Endothelial cell of umbilical vein (primary cell): ENCODE data around the gene TF. TPM values are rescaled to one million over a fixed set of nuclear protein-coding genes. Genes with fewer than 3 reads are reported as not detected.

ENCODE experiments used
- BruUV-seq: library from RNA; stranded (reverse); fragments of 400-500 nt; replicated peaks from 2 replicates; lab custom pipeline; 2021; lab: Mats Ljungman, UMichigan
- CTCF ChIA-PET: fragments of 300-600, 350-600 bp; sonication (Branson Sonifier 250); formaldehyde crosslinking; loops from one replicate; lab custom pipeline; 2021; ENCODE audit warnings: antibody characterized with exemption, inconsistent platforms; lab: Charles Lee
- POLR2A ChIA-PET: fragments of 300-600, 350-600 bp; sonication (Branson Sonifier 250); formaldehyde crosslinking; loops from one replicate; lab custom pipeline; 2021; ENCODE audit warnings: antibody characterized with exemption, inconsistent platforms; lab: Charles Lee
- DNase-seq: peaks from one replicate; pipeline ENCODE4 v3.0.0-alpha.2; 2011; ENCODE audit warnings: low read depth, low spot score
- FAIRE-seq: peaks from 2 replicates; lab custom pipeline; 2011; peaks lifted over from hg19 to GRCh38; lab: Jason Lieb, UNC
- H2AFZ ChIP-seq: 2 replicates; pipeline ENCODE4 v1.6.0; 2012; ENCODE audit warnings: low read depth, low read length, control low read depth, inconsistent platforms
- H3K27ac ChIP-seq: 2 replicates; pipeline ENCODE4 v1.5.1; 2011; ENCODE audit warnings: low read depth, mild to moderate bottlenecking, control low read depth, low read length, moderate library complexity; ENCODE audit not compliant: insufficient read depth
- H3K27me3 ChIP-seq, 2 experiments: 2 replicates each; pipeline versions ENCODE4 v1.6.0 to v1.6.1; 2011; ENCODE audit warnings: low read length in 2 of 2, mixed read lengths in 1 of 2; ENCODE audit not compliant: control insufficient read depth in 2 of 2, insufficient read depth in 2 of 2
- H3K36me3 ChIP-seq, 2 experiments: 2 replicates in 1 of 2; 3 replicates in 1 of 2; pipeline ENCODE4 v1.5.1; 2011; ENCODE audit warnings: low read length in 2 of 2, mild to moderate bottlenecking in 1 of 2, moderate library complexity in 1 of 2; ENCODE audit not compliant: control insufficient read depth in 2 of 2, insufficient read depth in 2 of 2; ENCODE audit errors: extremely low read depth in 1 of 2
- H3K4me1 ChIP-seq: 3 replicates; pipeline ENCODE4 v1.5.1; 2011; ENCODE audit warnings: mild to moderate bottlenecking, low read length; ENCODE audit not compliant: control insufficient read depth, insufficient read depth; ENCODE audit errors: extremely low read depth
- H3K4me2 ChIP-seq: 2 replicates; pipeline ENCODE4 v1.6.1; 2011; ENCODE audit warnings: low read length, control low read depth, mixed read lengths; ENCODE audit not compliant: insufficient read depth
- H3K4me3 ChIP-seq, 3 experiments: fragments of 200-600 bp in 1 of 3; sonication (generic), shearing (Covaris generic) in 1 of 3; replicated peaks in 1 of 3; 2 replicates each; pipeline ENCODE4 v1.5.1; 2011 to 2016; ENCODE audit warnings: control low read depth in 3 of 3, low read length in 3 of 3, mild to moderate bottlenecking in 2 of 3, inconsistent platforms in 1 of 3, low read depth in 1 of 3, moderate library complexity in 1 of 3; ENCODE audit not compliant: insufficient read depth in 1 of 3
- H3K79me2 ChIP-seq: 2 replicates; pipeline ENCODE4 v1.6.0; 2012; ENCODE audit warnings: low read length, inconsistent platforms; ENCODE audit not compliant: control insufficient read depth, insufficient read depth
- H3K9ac ChIP-seq: replicated peaks from 2 replicates; pipeline ENCODE3; 2011; ENCODE audit warnings: low read length, control low read depth; ENCODE audit not compliant: insufficient read depth; ENCODE audit errors: extremely low read depth
- H3K9me1 ChIP-seq: replicated peaks from 3 replicates; pipeline ENCODE4 v1.6.0; 2011; ENCODE audit warnings: mild to moderate bottlenecking, low read length; ENCODE audit not compliant: control insufficient read depth, insufficient read depth; ENCODE audit errors: extremely low read depth
- H3K9me3 ChIP-seq: replicated peaks from 2 replicates; pipeline ENCODE4 v1.5.1; 2012; ENCODE audit warnings: low read length, inconsistent platforms; ENCODE audit not compliant: control insufficient read depth, insufficient read depth
- H4K20me1 ChIP-seq: replicated peaks from 2 replicates; pipeline ENCODE3; 2011; ENCODE audit warnings: mild to moderate bottlenecking, low read length; ENCODE audit not compliant: control insufficient read depth, insufficient read depth; ENCODE audit errors: extremely low read depth
- EZH2 ChIP-seq: IDR thresholded peaks from 2 replicates; pipeline ENCODE4 v1.6.1; 2012; ENCODE audit warnings: borderline replicate concordance, low read depth, mild to moderate bottlenecking, moderate library complexity, low read length, inconsistent platforms; ENCODE audit not compliant: severe bottlenecking
- FOS ChIP-seq: IDR thresholded peaks from 2 replicates; pipeline ENCODE4 v1.6.1; 2011; ENCODE audit warnings: mild to moderate bottlenecking, low read length, moderate library complexity, borderline replicate concordance; ENCODE audit not compliant: insufficient read depth
- GATA2 ChIP-seq: IDR thresholded peaks from 2 replicates; pipeline ENCODE4 v1.7.0; 2011; ENCODE audit warnings: low read depth, mild to moderate bottlenecking, moderate library complexity, mixed read lengths, low read length; ENCODE audit not compliant: insufficient read length, insufficient read depth
- JUN ChIP-seq: IDR thresholded peaks from 2 replicates; pipeline ENCODE4 v1.6.1; 2011; ENCODE audit warnings: borderline replicate concordance, low read depth; ENCODE audit not compliant: insufficient read length, insufficient read depth
- MYC ChIP-seq: IDR thresholded peaks from one replicate; pipeline ENCODE4 v1.6.1; 2011; ENCODE audit warnings: mild to moderate bottlenecking, low read depth, low read length
- POLR2A ChIP-seq: IDR thresholded peaks from 2 replicates; pipeline ENCODE4 v1.6.1; 2012; ENCODE audit warnings: low read depth, mild to moderate bottlenecking, control low read depth, low read length
- POLR2AphosphoS5 ChIP-seq: IDR thresholded peaks from 2 replicates; pipeline ENCODE4 v1.6.1; 2012; ENCODE audit warnings: low read depth, mild to moderate bottlenecking, control low read depth, low read length, moderate library complexity; ENCODE audit not compliant: insufficient read depth
- dilution Hi-C: fragments of 300-500 bp; cut with MboI; formaldehyde crosslinking; loops from one replicate; pipeline ENCODE4 v1.15.0; 2019; ENCODE audit warnings: low sequenced_read_pairs; ENCODE audit not compliant: extremely low pct_ligation_motif_present
- intact Hi-C: fragments of 100-400 bp; cut with micrococcal nuclease; formaldehyde crosslinking; loops from one replicate; pipeline ENCODE4 v1.10.0; 2022
- polyA plus RNA-seq, 4 experiments: library from polyadenylated mRNA; depleted of rRNA in 3 of 4; stranded (reverse) in 3 of 4; unstranded in 1 of 4; fragments of >200 nt; gene quantifications; 2 replicates each; pipeline versions ENCODE4 v1.2.1 to v1.2.3, GENCODE V29; 2011 to 2012; ENCODE audit warnings: missing spikeins in 1 of 4
- total RNA-seq: library from RNA; stranded (reverse); gene quantifications from 2 replicates; pipeline ENCODE4 v1.2.3, GENCODE V29; 2021
- TF ChIP-seq, protein P1 (sequence below), 2 donors: IDR thresholded peaks; 1 replicate in 1 of 2; 2 replicates in 1 of 2; pipeline ENCODE4 v1.5.1; 2011; ENCODE audit warnings: low read length in 2 of 2, mild to moderate bottlenecking in 2 of 2, moderate library complexity in 2 of 2, control low read depth in 1 of 2, inconsistent platforms in 1 of 2, low read depth in 1 of 2; ENCODE audit not compliant: insufficient read depth in 1 of 2; ENCODE audit errors: extremely low read depth in 1 of 2
- TF ChIP-seq, protein P2 (sequence below): IDR thresholded peaks from 2 replicates; pipeline ENCODE4 v1.6.1; 2011; ENCODE audit not compliant: insufficient read depth, insufficient read length

Gene TF
- total and polyA plus RNA-seq, 2 donors (not counting 3 experiments of a cell fraction or from before 2014, with no cell fraction given), result 0.32 to 0.69 TPM

DNA sequence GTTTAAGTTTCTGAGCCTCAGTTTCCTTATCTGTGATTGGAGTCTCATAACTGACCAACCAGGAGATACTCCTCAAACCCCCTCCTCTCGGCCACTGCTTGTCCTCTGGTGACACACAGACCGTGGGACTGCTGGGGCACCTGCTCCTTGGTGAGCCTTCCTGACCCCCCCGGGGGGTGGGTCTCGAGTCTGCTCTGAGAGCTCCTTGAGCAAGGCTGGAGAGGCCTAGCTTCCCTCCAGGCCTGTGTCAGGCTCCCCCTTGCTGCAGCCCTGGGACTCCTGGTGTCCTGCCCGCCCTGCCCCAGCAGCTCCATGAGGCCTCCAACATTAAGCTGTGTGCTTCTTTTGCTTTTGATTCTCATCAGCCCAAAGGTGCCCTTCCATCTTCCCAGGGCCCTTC, 87.1 kb downstream of the TF start:
- H3K4me3 ChIP-seq, result no peak overlapping the region
- no peak for TF ChIP-seq FOS
- no peak for TF ChIP-seq POLR2A
- TF ChIP-seq POLR2AphosphoS5, result no peak
- TF ChIP-seq, protein P1, sequence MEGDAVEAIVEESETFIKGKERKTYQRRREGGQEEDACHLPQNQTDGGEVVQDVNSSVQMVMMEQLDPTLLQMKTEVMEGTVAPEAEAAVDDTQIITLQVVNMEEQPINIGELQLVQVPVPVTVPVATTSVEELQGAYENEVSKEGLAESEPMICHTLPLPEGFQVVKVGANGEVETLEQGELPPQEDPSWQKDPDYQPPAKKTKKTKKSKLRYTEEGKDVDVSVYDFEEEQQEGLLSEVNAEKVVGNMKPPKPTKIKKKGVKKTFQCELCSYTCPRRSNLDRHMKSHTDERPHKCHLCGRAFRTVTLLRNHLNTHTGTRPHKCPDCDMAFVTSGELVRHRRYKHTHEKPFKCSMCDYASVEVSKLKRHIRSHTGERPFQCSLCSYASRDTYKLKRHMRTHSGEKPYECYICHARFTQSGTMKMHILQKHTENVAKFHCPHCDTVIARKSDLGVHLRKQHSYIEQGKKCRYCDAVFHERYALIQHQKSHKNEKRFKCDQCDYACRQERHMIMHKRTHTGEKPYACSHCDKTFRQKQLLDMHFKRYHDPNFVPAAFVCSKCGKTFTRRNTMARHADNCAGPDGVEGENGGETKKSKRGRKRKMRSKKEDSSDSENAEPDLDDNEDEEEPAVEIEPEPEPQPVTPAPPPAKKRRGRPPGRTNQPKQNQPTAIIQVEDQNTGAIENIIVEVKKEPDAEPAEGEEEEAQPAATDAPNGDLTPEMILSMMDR (IDR thresholded peaks at IDR 0.05; ENCODE audit: extremely low read depth in 1 of 2, insufficient read depth in 1 of 2, low read depth in 1 of 2, low read length in 2 of 2), result no peak
- TF ChIP-seq MYC, result no peak
- no peak for TF ChIP-seq JUN
- TF ChIP-seq EZH2, result no peak
- no peak for TF ChIP-seq GATA2
- TF ChIP-seq, protein P2, sequence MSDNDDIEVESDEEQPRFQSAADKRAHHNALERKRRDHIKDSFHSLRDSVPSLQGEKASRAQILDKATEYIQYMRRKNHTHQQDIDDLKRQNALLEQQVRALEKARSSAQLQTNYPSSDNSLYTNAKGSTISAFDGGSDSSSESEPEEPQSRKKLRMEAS, result no peak
- no peak overlapping the region for H3K4me2 ChIP-seq
- no TSS peak for BruUV-seq
- no peaks in the 10 kb centered on the region for H3K27me3 ChIP-seq
- no peak overlapping the region for H2AFZ ChIP-seq
- POLR2A ChIA-PET, result no interaction called here
- H3K9ac ChIP-seq, result no peak overlapping the region
- dilution Hi-C loops, result no loop called here
- no peak for DNase-seq
- no peaks in the 10 kb centered on the region for H3K9me3 ChIP-seq
- H3K27ac ChIP-seq, result no peak overlapping the region
- intact Hi-C loops, result no loop called here
- no peaks in the 10 kb centered on the region for H3K79me2 ChIP-seq
- H3K9me1 ChIP-seq, result no peaks in the 10 kb centered on the region
- no peaks in the 10 kb centered on the region for H4K20me1 ChIP-seq
- H3K36me3 ChIP-seq, result no peaks in the 10 kb centered on the region
- FAIRE-seq, result no peak
- H3K4me1 ChIP-seq, result no peaks in the 10 kb centered on the region
- CTCF ChIA-PET, result interaction anchor here (1.0 kb wide), 1 partner anchor 13 kb away, joined by 3 read pairs; no protein-coding TSS in a partner anchor
